ENCODE data around the gene ADIPOR2.
"Not testable (repeated sequence)": the region's sequence is repeated elsewhere in the genome, so short reads cannot be mapped to it uniquely, and the experiment has no call there.

The ADIPOR2 gene

DNA sequence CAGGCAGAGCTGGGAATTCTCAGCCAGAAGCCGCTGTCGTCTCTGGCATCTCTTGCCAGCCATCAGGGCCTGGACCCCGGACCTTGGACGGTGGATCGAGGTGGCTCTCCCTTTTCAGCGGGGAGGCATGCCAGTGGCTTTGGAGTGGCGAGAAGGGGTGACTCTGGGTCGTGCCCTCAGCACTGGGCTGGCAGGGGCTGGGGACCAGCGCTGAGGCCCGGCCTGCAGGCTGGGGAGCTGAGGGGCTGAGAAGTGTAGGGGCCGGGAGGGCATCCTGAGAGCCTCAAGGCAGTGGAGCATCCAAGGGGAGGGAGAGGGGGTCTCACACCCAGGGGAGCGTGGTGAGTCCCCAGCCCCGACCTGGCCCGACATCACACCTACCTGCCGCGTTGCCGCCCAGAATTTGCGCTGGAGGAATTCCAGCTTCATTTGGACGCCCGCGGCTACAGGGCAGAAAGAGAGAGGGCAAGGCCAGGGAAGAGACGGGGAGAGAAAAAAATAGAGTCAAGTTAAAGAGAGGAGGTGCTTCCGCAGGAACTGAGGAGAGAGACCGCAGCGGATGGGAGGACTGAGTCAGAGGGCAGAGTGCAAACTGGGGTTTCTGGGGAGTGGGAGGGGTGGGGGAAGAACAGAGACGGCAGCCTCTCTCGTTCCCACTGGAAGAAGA is 120.5 kb downstream of the ADIPOR2 start:
- no peak for DNase-seq

DNA sequence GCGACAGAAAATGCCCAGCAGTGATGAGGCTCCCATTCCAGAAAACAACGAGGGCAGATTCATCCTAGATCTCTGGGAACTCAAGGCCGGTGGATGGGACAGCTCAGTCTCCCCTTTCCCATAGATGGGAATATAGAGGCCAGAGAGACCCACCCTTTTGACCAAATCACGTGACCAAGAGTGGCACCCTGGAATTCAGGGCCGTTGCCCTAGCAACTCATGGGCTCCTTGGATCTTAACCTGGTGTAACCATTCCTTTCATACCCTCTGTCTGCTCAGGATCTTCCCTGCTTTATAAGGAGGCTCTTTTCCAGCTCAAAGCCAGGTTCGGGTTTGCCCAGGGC is 121.0 kb downstream of the ADIPOR2 start:
- DNase-seq: no peak

DNA sequence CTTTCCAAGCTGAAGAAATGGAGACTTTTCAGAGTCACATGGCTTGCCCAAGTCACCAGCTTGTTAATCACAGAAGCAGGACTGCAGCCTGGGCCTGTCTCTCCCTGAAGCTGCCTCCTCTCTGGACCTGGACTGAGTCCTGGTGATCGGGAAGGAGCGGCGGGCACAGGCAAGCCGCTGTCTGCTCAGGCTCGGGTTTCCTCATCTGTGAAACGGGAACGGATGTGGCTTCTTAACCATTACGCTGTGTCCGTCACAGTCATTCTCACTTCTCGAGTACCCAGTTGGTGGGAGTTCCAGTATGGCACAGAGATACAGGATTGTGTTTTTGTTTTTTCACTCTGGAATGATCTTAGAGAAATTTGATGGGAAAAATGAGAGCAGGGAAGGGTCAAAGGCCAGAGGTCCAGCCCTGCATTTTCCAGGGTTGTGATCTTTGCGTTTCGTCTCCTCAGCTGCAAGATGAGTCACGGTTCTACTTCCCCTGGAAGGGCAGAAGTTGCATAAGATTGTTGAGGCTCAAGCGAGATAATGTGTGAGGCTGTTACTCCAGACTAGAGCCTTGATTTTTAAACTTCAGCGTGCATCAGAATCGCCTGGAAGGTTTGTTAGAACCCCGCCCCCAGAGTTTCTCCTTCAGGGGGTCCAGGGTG is 121.9 kb downstream of the ADIPOR2 start:
- peak in 2 of 56 donors; percentile 33 to 54 for DNase-seq

DNA sequence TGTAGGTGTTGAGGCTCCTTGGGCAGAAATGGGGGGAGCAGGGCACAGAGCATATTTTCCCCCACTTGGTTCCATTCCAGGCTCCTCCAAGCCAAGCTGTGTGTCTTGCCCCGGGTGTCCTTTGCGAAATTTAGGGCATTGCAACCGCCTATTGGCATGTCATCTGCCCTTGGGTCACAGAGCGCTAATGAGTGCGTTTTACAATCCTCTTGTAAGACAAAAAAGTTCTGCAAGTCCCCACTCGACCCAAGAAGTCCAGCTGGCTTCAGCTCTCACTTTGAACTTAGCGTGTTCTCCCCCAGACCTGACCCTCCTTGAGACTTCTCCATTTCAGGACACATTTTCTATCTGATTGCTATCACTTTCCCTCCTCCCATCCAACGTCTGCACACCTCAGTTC is 123.4 kb downstream of the ADIPOR2 start:
- DNase-seq: no peak

DNA sequence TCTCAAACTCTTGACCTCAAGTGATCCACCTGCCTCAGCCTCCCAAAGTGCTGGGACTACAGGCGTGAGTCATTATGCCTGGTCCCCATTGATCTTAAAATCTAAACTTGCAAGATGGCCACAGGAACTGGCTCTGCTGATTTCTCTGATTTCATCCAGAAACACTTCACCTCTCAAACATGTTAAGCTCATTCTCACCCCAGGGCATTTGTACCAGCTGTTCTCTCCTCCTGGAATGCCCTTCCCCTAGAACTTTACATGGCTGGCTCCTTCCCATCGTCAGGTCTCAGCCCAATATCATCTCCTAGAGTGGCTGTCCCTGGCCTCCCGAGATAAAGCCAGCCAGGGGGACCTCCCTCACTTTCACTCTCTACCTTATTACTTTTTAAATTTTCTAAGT is 124.2 kb downstream of the ADIPOR2 start:
- no peak for DNase-seq

GRCh38 chr12:1815814-1816729 is 125.2 kb downstream of the ADIPOR2 start:
- no peak for DNase-seq

DNA sequence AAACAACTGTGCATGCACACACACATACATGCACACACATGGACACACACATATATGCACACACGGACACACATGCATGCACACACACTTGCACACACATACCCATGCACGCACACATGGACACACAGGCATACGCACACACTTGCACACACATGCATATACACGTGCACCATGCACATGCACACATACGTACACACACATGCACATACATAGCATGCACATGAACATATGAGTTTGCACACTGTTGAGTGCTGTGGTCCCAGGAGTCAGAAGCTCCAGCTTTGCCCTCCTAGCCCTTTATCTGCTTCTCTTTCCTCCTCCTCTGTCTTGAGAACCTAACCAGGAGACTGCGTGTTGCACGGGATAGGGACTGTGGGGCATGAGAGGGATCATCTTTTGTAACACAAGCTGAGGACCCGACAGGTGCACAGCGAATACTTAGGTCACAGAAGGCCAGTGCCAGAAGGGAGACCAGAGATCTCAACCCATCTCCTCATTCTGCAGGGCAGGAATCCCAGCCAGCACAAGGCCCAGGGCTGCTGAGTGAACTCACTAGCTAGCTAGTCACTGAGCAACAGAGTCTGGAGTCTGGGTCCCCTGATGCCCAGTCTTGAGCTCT is 126.0 kb downstream of the ADIPOR2 start:
- DNase-seq: no peak

- DNase-seq: not testable (repeated sequence)
Observed at GRCh38 chr12:1817928-1818327, 127.1 kb downstream of the ADIPOR2 start.

- no peak for DNase-seq
Observed at GRCh38 chr12:1819050-1819449, 128.2 kb downstream of the ADIPOR2 start.

DNA sequence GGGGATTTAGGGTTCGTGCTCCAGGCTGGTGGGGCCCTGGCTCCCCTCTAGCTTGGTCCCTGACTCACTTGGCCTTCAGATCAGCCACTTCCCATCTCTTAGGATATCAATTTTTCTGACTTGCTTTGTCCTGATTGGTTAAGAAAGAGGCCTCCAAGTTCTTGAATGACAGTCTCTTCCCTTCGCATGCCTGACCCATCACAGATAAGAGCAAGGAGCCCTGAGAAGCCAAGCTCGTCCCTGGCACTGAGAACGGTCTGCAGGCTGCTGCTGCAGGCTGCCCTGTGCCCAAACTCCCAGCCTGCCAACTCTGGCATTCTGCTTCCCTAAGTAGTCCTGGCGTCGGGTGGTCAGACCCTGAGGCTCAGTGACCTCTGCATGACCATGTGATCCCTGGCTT is 128.7 kb downstream of the ADIPOR2 start:
- DNase-seq: no peak

DNA sequence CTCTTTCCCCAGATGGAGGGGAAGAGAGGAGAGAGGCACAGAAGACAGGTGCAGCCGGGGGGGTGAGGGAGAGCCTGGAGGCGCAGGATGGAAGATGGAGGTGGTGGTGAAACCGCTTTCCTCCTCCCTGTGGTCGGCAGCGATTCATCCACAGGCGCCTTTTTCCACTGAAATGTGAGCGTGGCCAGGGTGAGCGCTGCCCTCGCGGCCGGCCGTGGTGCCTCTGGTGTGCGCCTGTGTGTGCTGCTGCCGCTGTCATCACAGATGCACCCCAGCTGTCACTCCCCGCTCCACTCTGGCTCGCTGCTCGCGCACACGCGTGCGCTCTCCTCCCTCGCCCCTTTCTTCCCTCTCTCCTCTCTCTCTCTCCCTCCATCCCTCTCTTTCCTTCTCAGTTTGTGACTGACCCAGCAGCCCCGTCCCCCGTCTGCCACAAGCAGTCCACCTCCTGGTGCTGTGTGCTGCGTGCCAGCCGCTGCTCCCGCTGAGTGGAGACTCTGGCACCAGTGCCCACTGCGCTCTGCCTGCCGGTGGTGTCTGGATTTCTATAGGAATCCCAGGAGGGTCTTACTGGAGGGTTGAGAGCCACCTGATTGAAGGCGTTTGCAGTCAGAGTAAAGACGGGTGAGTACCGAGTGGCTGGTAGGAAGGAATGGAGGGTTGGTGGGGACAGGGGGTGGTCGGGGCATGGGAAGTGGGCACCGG is 129.5 kb downstream of the ADIPOR2 start, which contains the start of gene LRTM2:
TSS of gene LRTM2 (plus strand) at position 375 of the 705 bp plus-strand sequence. CDS start 7,584 bp downstream, outside the sequence.
- DNase-seq: peak in 12 of 56 donors; percentile 16 to 59 (median 29)

DNA sequence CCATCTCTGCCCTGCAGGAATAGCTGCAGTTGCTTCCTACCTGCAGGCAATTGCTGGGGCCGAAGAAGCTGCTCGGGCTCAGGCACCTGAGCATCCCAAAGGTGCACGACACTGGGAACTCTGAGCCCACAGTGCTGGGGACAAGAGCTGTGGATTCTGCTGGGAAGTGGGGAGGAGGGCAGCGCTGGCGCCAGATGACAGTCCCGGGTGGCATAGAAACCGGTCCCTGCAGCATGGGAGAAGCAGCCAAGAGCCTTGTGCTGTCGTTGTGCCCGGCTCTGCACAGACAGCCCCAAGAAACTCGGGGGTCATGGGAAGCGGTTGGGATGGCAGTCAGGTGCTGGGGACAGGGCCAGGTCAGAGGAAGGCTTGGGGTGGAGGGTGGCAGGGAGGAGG is 130.0 kb downstream of the ADIPOR2 start:
- peak in 3 of 56 donors; percentile 20 to 44 (median 29) for DNase-seq

GRCh38 chr12:1821805-1822204 is 130.9 kb downstream of the ADIPOR2 start:
- peak in 17 of 56 donors; percentile 11 to 62 (median 37) for DNase-seq

- DNase-seq: no peak
Observed at GRCh38 chr12:1822699-1823098, 131.8 kb downstream of the ADIPOR2 start.

DNA sequence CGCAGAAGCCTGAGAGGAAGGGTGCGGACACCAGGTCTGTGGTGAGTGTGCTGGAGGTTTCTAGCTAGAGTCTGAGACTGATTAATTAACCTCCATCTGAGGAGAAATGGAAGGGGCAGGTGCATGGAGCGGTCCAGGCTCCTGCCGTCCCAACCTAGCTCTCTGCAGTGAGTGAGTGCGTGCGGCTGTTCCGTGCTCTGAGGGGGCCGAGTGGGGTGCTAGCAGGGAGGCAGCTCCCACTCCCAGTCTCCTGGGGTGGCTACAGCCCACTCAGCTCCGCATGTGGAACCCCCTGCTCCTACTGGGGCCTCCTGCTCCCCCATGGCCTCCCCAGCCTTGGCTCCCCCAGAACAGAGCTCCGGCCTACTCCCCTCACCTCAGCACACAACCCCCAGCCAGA is 132.4 kb downstream of the ADIPOR2 start:
- DNase-seq: no peak

- no peak for DNase-seq
Observed at GRCh38 chr12:1825382-1826102, 134.7 kb downstream of the ADIPOR2 start.

DNA sequence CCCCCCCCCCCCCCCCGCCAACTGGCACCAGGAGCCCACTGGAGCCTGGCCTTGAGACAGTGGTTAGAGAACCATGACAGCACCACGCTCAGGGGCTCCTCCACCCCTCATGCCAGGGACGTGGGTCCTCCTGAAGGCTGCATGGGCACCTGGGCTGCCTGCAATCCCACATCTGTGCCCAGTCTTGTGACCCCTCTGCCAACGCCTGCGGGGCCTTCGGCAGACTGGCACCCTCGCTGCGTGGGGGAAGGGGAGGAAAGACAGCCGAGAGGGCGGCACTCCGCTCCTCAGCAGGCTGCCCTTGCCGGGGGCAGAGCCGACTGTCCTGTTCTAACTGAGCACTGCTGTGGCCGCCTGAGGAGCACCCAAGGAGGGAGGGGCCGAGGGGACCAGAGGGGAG is 135.5 kb downstream of the ADIPOR2 start:
- no peak for DNase-seq

- no peak for DNase-seq
Observed at GRCh38 chr12:1826867-1827705, 136.2 kb downstream of the ADIPOR2 start.
